SH-SY5Y (cell line): ENCODE results near the gene TTC33.

ENCODE experiments used
- GATA2 ChIP-seq: IDR thresholded peaks from 2 replicates; pipeline ENCODE4 v1.6.1; 2011; ENCODE audit warnings: mild to moderate bottlenecking, low read depth, low read length
- GATA3 ChIP-seq: IDR thresholded peaks from 2 replicates; pipeline ENCODE4 v1.6.1; 2011; ENCODE audit warnings: low read depth, mild to moderate bottlenecking, low read length, moderate library complexity

- TF ChIP-seq GATA3, result no peak
- no peak for TF ChIP-seq GATA2
These were observed 215.5 kb downstream of the TTC33 start for GRCh38 chr5:40540301-40540700.
